22Rv1 (cell line): Measurements from ENCODE around the gene GXYLT1.

Experiments
- H3K27ac ChIP-seq: fragments of 450-650 bp; 2 replicates; pipeline ENCODE4 v1.5.1; 2017
- ZFX ChIP-seq: fragments of 450-650 bp; IDR thresholded peaks from 2 replicates; pipeline ENCODE4 v1.6.1; 2017; ENCODE audit warnings: antibody characterized with exemption, borderline replicate concordance
- TF ChIP-seq, protein P1 (sequence below): fragments of 450-650 bp; IDR thresholded peaks from 2 replicates; pipeline ENCODE4 v1.5.1; 2017; ENCODE audit warnings: mild to moderate bottlenecking

Gene GXYLT1

DNA sequence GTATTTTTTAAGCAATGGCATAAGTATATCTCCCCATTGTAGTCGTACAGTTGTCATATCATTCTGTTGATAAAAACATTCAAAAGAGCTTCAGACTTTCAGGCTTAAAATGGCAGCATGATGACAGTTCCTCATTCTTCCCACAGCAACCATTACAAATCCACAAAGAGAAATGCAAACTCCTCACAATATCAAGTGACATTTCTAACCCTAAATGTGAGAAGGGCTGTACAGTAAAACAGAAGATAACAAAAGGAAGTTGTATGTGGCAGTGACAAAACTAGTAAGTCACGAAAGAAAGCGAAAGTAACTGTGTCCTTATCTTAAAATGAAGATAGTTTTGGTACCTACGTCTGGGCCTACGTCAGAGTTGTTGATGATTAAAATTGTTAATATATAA is 46.7 kb downstream of the GXYLT1 start:
- no peak overlapping the region for H3K27ac ChIP-seq
- TF ChIP-seq ZFX = no peak
- TF ChIP-seq, protein P1, sequence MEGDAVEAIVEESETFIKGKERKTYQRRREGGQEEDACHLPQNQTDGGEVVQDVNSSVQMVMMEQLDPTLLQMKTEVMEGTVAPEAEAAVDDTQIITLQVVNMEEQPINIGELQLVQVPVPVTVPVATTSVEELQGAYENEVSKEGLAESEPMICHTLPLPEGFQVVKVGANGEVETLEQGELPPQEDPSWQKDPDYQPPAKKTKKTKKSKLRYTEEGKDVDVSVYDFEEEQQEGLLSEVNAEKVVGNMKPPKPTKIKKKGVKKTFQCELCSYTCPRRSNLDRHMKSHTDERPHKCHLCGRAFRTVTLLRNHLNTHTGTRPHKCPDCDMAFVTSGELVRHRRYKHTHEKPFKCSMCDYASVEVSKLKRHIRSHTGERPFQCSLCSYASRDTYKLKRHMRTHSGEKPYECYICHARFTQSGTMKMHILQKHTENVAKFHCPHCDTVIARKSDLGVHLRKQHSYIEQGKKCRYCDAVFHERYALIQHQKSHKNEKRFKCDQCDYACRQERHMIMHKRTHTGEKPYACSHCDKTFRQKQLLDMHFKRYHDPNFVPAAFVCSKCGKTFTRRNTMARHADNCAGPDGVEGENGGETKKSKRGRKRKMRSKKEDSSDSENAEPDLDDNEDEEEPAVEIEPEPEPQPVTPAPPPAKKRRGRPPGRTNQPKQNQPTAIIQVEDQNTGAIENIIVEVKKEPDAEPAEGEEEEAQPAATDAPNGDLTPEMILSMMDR = no peak

DNA sequence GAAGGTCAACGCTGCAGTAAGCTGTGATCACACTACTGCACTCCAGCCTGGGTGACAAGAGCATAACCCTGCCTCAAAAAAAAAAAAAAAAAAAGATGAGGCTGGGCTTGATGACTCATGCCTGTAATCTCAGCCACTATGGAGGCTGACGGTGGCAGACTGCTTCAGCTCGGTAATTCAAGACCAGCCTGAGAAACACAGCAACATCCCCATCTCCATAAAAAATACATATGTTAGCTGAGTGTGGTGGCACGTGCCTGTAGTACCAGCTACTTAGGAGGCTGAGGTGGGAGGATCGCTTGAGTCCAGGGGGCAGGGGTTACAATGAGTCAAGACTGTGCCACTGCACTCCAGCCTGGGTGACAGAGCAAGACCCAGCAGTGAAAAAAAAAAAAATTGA is 50.4 kb downstream of the GXYLT1 start:
- no peak overlapping the region for H3K27ac ChIP-seq
- TF ChIP-seq, protein P1 = no peak
- TF ChIP-seq ZFX = no peak

DNA sequence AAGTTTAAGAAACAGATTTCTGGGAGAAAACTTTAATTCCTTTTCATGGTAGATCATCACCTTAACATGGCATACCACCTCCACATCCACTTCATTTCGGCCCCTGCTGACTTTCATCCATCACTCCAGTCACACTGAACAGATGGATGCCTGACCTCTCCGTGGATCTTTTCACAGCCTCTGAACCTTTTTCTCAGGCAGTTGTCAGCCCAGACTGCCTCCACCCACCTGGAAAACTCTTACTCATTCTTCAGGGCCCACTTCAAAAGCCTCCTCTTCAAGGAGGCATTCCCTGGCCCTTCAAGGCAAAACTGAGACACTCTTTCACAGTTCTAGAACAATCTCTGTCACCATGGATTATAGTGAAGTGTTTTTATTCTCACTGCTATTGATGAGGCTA is 52.9 kb downstream of the GXYLT1 start:
- no peak overlapping the region for H3K27ac ChIP-seq
- TF ChIP-seq ZFX = no peak
- TF ChIP-seq, protein P1 = no peak

DNA sequence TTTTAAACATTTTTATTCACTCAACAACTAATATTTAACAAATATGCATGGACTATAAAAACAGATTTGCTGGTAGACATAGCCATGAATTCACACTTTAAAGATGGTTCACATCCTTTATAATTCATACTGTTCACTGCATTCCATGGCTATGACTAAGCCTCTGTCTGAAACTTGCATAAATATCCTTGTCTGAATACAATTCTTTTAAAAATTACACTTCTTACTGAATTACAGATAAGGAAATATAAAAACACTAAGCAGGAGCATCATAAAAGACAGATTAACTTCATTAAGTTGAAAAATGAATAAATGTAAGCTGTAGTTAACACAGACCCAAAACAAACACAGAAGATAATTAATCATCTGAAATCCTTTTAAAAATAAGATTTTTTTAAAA is 53.8 kb downstream of the GXYLT1 start:
- TF ChIP-seq, protein P1 = no peak
- no peak for TF ChIP-seq ZFX
- H3K27ac ChIP-seq = no peak overlapping the region

DNA sequence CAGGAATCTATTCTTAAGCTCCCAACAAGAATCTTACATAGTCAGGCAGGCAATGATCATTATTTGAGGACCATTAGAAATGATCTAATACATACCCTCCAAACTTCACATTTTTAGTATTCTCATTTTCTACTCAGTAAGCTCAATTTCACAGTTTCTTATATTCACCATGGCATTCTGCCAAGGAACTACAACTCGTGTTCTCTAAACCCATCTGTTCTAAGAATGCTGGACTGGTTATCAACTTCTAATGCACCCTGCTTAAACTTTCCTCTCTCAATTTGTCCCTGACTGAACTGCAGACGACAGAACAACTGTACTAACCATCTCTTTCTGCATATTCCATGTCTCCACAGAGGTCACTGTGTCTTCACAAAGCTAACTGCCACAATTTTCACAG is 58.6 kb downstream of the GXYLT1 start:
- H3K27ac ChIP-seq = no peak overlapping the region
- TF ChIP-seq ZFX = no peak
- TF ChIP-seq, protein P1 = no peak

DNA sequence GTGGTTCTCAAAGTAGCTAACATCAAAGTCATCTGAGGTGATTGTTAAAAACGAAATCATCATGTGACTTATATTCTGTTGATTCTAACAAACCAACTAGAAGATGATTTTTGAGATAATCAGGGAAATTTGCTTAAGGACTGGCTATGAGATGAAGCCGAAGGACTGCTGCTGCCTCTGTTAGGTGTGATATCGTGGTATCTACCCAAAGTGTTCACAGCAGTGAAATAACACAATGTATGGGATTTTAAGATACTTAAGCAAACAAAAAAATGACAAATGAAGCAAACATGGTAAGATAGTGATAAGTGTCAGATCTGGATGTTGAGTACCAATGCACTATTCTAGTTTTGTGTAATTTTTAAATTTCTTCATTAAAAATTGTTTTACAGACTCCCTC is 59.1 kb downstream of the GXYLT1 start:
- TF ChIP-seq, protein P1 = no peak
- no peak for TF ChIP-seq ZFX
- H3K27ac ChIP-seq = no peak overlapping the region

DNA sequence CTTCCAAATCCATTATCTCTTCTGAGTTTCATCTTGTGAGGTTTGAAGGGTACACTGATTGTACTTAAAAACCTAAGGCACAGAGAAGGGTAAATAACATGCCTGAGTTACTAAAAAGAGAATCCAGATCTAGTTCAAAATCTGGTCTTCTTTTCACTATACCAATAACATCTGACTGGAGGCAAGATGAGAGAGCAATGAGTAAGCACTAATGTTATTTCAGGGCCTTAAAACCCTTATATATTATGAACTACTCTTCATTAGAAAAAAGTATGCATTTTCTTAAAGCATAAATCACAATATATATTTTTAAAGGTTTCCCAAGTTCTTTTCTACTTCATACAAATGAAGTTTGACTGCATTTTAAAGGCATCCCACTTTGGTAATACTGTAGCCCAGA is 60.2 kb downstream of the GXYLT1 start:
- no peak overlapping the region for H3K27ac ChIP-seq

More for the DNA sequence above, 60.2 kb downstream of the GXYLT1 start:
- TF ChIP-seq, protein P1 = no peak
- no peak for TF ChIP-seq ZFX
